HG02884 (cell line): ENCODE measurements around the gene CNGA3.
"Not testable (repeated sequence)": the region's sequence is repeated elsewhere in the genome, so short reads cannot be mapped to it uniquely, and the experiment has no call there.

Experiments used
- ATAC-seq: cut with Tn5 transposase; IDR thresholded peaks from one replicate; pipeline ENCODE4 v1.9.1; 2021; ENCODE audit warnings: mild to moderate bottlenecking, moderate library complexity; ENCODE audit not compliant: unreplicated experiment

Gene CNGA3

DNA sequence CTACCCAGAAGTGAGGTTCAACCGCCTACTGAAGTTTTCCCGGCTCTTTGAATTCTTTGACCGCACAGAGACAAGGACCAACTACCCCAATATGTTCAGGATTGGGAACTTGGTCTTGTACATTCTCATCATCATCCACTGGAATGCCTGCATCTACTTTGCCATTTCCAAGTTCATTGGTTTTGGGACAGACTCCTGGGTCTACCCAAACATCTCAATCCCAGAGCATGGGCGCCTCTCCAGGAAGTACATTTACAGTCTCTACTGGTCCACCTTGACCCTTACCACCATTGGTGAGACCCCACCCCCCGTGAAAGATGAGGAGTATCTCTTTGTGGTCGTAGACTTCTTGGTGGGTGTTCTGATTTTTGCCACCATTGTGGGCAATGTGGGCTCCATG is 49.7 kb downstream of the CNGA3 start:
- no peak for ATAC-seq

DNA sequence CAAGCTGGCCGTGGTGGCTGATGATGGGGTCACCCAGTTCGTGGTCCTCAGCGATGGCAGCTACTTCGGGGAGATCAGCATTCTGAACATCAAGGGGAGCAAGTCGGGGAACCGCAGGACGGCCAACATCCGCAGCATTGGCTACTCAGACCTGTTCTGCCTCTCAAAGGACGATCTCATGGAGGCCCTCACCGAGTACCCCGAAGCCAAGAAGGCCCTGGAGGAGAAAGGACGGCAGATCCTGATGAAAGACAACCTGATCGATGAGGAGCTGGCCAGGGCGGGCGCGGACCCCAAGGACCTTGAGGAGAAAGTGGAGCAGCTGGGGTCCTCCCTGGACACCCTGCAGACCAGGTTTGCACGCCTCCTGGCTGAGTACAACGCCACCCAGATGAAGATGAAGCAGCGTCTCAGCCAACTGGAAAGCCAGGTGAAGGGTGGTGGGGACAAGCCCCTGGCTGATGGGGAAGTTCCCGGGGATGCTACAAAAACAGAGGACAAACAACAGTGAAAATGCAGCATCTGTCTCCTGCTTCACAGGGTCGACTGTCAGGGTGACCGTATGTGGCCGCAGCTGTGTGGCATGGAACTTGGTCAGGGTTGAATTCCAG is 50.6 kb downstream of the CNGA3 start:
- ATAC-seq, result no peak

DNA sequence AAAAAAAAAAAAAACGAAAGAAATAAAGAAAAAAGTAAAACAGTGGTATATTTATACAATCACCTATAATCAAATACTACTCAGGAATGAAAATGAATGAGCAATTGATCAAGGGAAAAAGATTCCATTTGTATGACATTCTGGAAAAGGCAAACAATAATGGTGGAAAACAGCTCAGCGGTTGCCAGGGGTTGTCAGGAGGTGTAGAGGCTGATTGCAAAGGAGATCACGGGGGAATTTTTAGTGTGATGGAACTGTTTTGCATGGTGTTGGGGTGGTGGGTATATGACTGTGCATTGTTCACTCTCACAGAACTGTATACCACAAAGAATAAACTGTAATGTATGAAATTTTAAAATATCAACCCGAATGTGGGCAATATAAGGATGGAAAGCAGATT is 52.9 kb downstream of the CNGA3 start:
- ATAC-seq, result no peak

GRCh38 chr2:98403878-98404277 is 57.6 kb downstream of the CNGA3 start:
- ATAC-seq, result no peak

DNA sequence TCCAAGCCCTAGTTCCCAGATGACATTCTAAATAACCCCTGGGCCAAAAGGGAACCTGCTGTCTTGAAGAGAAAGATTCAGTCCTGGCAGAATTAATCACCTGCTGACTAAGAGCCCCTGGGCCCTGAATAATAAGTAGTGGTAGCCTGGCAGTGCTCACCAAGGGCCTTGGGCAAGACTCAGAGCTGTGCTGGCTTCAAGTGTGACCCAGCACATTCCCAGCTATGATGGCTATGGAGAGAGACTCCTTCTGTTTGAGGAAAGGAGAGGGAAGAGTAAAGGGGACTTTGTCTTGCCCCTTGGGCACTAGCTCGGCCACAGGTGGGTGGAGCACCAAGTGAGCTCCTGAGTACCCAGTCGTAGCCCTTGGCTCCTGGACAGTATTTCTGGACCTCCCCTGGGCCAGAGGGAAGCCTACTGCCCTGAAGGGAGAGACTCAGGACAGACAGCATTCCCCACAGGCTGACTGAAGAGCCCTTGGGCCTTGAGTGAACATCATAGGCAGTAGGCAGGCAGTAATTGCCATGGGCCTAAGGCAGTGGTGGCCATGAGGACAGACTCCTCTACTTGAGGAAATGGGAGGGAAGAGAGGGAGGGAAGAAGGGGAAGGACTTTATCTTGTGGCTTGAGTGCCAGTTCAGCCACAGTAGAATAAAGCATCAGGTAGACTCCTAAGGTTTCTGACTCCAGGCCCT is 58.4 kb downstream of the CNGA3 start:
- ATAC-seq, result no peak

DNA sequence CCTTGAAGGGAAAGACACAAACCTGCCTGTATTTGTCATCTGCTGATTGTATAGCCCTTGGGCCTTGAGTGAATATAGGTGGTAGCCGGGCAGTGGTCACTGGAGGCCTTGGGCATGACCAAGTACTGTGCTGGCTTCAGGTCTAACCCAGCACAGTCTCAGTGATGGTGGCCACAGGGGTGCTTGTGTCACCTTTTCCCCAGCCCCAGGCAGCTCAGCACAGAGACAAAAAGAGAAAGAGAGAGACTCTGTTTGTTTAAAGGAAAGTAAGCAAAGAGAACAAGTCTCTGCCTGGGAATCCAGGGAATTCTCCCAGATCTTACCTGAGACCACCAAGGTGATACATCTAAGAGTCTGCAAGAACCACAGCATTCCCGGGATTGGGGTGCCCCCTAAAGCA is 59.0 kb downstream of the CNGA3 start:
- ATAC-seq, result no peak

- no peak for ATAC-seq
These were observed 61.9 kb downstream of the CNGA3 start for GRCh38 chr2:98408155-98408554.

DNA sequence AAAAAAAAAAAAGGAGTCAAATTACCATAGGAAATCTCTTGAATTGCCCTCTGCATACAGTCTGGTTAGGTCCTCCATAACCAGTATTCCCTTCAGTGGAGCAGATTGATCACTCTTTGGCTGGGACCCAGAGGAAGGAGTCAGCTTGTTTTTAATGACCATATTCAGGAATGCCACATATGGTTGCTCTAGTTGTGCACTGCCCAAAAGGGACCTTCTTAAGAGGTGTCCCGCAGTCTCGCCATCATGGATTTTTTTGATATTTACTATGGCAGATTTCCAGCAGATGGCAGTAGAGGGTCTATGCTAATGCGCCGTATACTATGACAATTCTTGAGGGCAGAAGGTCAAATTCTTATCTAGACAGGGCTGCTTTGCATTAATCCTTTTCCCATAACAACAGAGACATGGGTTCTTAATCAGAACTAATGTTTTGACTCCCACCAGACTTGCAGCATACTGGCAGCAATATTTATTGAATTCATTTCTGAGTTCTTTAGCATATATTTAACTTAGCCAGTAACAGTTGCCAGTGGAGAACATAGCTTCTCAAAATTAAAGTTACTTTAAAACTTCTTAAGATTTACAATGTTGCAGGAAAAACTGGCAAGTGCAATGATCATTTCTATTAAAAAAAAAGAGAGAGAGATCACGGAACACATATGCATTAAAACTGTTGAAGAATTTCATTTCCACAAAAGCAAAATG is 66.6 kb downstream of the CNGA3 start:
- no peak for ATAC-seq

DNA sequence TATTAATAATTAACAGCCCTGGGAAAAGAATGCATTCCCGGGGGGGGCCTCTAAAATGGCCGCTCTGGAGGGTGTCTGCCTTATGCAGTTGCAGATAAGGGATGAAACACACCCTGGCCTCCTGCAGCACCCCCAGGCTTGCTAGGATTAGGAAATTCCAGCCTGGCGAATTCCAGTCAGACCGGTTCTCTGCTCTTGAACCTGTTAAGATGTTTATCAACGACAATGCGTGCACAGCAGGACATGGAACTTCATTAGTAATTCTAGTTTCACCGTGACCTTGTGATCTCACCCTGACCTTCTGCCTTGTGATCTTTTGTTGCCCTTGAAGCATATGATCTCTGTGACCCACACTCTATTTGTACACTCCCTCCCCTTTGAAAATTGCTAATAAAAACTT is 68.0 kb downstream of the CNGA3 start:
- ATAC-seq, result not testable (repeated sequence)

DNA sequence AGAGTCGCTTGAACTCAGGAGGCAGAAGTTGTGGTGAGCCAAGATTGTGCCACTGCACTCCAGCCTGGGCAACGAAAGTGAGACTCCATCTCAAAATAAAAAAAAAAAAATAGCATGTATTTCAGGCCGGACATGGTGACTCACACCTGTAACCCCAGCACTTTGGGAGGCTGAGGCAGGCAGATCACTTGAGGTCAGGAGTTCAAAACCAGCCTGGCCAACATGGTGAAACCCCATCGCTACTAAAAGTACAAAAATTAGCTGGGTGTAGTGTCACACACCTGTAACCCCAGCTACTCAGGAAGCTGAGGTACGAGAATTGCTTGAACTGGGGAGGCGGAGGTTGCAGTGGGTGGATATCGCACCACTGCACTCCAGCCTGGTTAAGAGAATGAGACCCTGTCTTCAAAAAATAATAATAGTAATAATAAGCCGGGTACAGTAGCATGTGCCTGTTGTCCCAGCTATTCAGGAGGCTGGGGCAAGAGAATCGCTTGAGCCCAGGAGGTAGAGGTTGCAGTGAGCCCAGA is 69.5 kb downstream of the CNGA3 start:
- not testable (repeated sequence) for ATAC-seq

DNA sequence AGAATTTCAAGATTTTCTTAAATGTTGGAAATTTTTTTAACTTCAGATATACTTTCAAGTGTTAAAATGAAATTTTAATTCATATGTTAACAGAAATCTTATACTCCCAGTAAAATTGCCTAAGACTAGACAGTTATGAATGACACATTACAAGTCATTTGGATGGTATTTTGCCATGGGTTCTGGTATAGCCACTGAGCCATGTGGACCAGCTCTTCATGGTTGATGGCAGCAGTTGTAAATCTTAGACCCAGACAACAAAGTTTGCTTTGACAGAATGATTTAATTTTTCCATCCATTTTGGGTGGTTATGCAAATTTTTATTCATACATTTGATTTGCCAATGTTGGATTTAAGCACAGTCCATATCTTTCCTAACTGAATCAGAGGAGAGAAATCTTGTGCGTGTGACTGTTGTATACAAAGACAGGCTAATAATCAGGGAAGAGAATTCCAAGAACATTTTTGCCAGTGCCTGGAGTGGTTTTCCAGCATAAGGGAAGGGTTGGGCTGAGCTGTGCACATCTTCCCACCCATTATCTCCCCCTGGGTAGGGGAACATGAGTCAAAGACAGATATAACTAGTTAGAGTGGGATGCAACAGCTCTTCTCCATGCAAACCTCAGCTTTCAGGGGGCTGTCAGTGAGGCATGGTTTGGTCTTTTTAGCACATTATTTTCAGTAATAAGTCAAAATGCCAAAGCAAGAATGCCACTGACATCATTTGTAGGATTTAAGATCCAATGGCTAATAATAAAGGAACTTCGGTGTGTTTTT is 70.3 kb downstream of the CNGA3 start:
- ATAC-seq, result no peak

GRCh38 chr2:98419544-98419943 is 73.3 kb downstream of the CNGA3 start:
- no peak for ATAC-seq

- no peak for ATAC-seq
These were observed 73.9 kb downstream of the CNGA3 start for GRCh38 chr2:98419977-98420725.

- no peak for ATAC-seq
These were observed 76.2 kb downstream of the CNGA3 start for GRCh38 chr2:98422449-98422848.

DNA sequence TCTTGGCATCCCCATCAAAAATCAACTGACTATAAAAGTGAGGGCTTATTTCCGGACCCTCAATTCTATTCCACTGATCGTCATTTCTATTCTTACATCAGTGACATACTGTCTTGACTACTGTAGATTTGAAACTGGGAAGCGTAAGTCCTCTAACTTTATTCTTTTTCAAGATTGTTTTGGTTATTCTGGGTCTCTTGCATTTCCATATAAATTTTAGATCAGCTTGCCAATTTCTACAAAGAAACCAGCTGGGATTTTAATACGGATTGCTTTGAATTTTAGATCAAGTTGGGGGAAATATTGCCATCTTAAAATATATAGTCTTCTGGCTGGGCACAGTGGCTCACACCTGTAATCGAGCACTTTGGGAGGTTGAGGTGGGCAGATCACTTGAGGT is 80.5 kb downstream of the CNGA3 start:
- no peak for ATAC-seq

- ATAC-seq, result no peak
These were observed 85.9 kb downstream of the CNGA3 start for GRCh38 chr2:98432145-98432544.

DNA sequence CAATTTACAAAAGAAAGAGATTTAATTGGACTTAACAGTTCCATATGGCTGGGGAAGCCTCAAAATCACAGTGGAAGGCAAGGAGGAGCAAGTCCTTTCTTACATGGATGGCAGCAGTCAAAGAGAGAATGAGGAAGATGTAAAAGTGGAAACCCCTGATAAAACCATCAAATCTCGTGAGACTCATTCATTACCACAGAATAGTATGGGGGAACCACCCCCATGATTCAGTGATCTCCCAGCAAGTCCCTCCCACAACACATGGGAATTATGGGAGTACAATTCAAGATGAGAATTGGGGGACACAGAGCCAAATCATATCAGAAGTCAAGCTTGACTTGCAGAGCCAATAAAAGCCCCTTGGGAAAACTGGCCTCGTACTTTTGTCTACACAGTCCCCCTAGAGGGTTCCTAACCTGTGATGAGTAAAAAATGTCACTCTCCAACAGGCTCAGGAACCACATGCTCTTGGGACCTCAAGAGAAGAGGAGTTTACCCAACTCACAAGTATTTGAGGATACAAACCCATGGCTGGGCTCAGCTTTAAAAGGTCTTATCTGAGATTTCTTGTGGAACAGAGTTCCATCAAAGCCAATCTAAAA is 87.2 kb downstream of the CNGA3 start:
- ATAC-seq, result no peak

DNA sequence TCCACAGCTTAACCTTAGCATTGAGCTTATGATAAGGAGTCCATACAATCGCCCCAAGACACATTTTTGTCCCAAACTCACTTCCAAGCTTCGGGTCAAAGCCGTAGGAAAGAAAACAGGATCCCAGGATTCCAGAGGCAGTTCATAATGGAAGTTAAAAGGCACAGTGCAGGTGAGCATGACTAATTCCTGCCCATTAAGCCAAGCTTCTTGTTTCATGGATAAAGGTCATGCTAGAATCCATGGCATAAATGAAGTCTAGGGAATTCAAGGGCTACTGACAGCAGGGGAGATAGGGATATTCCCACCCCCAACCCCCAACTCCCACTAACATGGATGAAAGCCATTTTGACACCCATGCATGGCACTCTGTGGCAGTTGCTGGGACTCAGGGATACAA is 88.2 kb downstream of the CNGA3 start:
- no peak for ATAC-seq

DNA sequence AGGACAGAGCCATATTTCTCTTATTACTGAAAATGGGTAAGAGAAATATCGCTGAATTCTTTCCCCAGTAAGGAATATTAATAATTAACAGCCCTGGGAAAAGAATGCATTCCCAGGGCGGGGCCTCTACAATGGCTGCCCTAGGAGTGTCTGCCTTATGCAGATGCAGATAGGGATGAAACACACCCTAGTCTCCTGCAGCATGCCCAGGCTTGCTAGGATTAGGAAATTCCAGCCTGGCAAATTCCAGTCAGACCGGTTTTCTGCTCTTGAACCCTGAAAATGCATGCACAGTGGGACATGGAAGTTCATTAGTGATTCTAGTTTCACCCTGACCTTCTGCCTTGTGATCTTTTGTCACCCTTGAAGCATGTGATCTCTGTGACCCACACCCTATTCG is 89.4 kb downstream of the CNGA3 start:
- not testable (repeated sequence) for ATAC-seq

GRCh38 chr2:98436734-98437133 is 90.5 kb downstream of the CNGA3 start:
- ATAC-seq, result no peak
